Smooth muscle cell of the coronary artery (primary cell): ENCODE measurements around the gene AVPI1. TPM values are rescaled to one million over a fixed set of nuclear protein-coding genes. Genes with fewer than 3 reads are reported as not detected.

Source experiments
- total RNA-seq: library from RNA; depleted of rRNA; stranded (reverse); fragments of >200 nt; gene quantifications from 2 replicates; pipeline ENCODE4 v1.2.3, GENCODE V29; 2014; ENCODE audit warnings: low replicate concordance

AVPI1 gene, protein sequence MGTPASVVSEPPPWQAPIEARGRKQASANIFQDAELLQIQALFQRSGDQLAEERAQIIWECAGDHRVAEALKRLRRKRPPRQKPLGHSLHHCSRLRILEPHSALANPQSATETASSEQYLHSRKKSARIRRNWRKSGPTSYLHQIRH
- total RNA-seq, result 8.6 and 21.1 TPM in 2 replicates

DNA sequence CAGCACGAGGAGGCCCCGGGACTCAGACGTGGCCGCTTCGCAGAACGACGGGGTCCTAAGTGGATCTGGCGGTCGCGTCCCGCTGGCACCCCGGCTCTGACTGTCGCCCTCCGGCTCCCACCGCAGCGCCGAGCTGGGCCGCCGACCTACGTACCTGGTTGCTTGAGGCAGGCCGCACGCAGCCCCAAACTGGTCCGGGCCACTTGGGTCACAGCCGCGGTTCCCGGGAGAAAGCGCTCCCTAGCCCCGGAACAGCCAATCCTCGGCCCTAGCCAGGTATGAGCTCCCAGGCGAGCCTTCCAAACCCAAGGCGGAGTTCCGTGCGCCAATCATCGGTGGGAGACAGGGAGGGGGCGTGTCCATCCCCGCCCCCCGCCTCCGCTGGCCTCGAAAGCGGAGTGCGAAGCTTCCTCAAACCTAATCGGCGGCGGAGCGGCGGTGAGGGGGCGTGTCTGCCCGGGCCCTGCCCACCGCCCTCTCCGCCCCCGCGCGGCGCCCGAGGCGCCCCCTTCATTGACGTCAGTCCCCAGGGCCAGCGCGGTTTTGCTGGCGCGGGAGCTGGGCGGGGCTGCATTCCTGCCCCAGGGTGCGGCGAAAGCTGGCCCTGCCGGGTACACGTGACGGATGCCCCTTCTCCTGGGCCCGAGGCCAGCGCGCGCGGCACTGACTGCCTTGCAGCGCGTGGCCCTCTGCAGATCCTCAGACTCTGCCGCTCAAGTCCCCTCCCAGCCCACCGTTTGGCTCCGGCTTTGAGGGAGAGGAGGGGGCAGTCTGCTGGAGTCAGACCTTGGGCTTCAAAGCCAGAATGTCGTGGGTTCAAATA, at the start of gene AVPI1:
Gene AVPI1 (minus strand): TSS at position 280 of the 823 bp plus-strand sequence. CDS start 7,336 bp downstream, outside the sequence.

GRCh38 chr10:97713339-97713825, 26.3 kb upstream of the AVPI1 start, which contains the start of gene MARVELD1:
MARVELD1 (plus strand) TSS chr10:97713730; CDS start chr10:97713877, 147 bp downstream.

GRCh38 chr10:97640174-97640867, 46.7 kb downstream of the AVPI1 start, which contains the start of gene PI4K2A:
PI4K2A (plus strand) TSS chr10:97640671; CDS start chr10:97640743, 72 bp downstream.

GRCh38 chr10:97632949-97633884, 53.8 kb downstream of the AVPI1 start, which contains the start of gene MORN4:
MORN4 (minus strand) TSS chr10:97633500; CDS start chr10:97619653, 13,847 bp downstream.

Other genes starting within 250 kb of the AVPI1 start
- 19.8 and 34.3 TPM in 2 replicates for gene EXOSC1, start 241.2 kb downstream of the AVPI1 start, total RNA-seq
- gene ZDHHC16, start 241.1 kb downstream of the AVPI1 start, total RNA-seq, result 31.9 and 36.7 TPM in 2 replicates
- gene MMS19, start 188.8 kb downstream of the AVPI1 start, total RNA-seq, result 36.6 and 49.8 TPM in 2 replicates
- gene UBTD1, start 188.3 kb downstream of the AVPI1 start, total RNA-seq, result 16.3 and 30.3 TPM in 2 replicates
- 0.15 and 0.59 TPM in 2 replicates for gene ANKRD2, start 114.5 kb downstream of the AVPI1 start, total RNA-seq
- gene HOGA1, start 102.9 kb downstream of the AVPI1 start, total RNA-seq, result 0.75 and 0.94 TPM in 2 replicates
- 0.08 TPM in 1 of 2 replicates, not detected in the other for gene C10orf62, start 97.5 kb downstream of the AVPI1 start, total RNA-seq
- 4.2 and 8.1 TPM in 2 replicates for gene MORN4, start 53.7 kb downstream of the AVPI1 start, total RNA-seq
- gene PI4K2A, start 46.6 kb downstream of the AVPI1 start, total RNA-seq, result 11.7 and 16.9 TPM in 2 replicates
- 12.9 and 15.4 TPM in 2 replicates for gene MARVELD1, start 26.5 kb upstream of the AVPI1 start, total RNA-seq
- gene ZFYVE27, start 49.9 kb upstream of the AVPI1 start, total RNA-seq, result 15.2 and 16.6 TPM in 2 replicates
- 0.12 and 3.9 TPM in 2 replicates for gene SFRP5, start 84.8 kb upstream of the AVPI1 start, total RNA-seq
- gene GOLGA7B, start 162.6 kb upstream of the AVPI1 start, total RNA-seq, result 0.12 TPM in 1 of 2 replicates, not detected in the other